Measurements from ENCODE around the gene GIGYF2. TPM values are rescaled to one million over a fixed set of nuclear protein-coding genes. Genes with fewer than 3 reads are reported as not detected.

GIGYF2 gene
- total RNA-seq, 1 experiment from 2014 or later, result 55.3 TPM

GRCh38 chr2:232908695-232909094 is 211.6 kb downstream of the GIGYF2 start:
- Histone ChIP-seq H4K8ac (replicated peaks; ENCODE audit: insufficient read length, low read depth, low read length) (no peak overlapping the region), H3K14ac (ENCODE audit: insufficient read depth, low read length) (no peak overlapping the region), H3K4me1 (ENCODE audit: insufficient read depth, low read length) (no peaks in the 10 kb centered on the region), H3K27ac (ENCODE audit: insufficient read length, low read depth, low read length) (no peak overlapping the region), H3K18ac (ENCODE audit: insufficient read length, low read depth, low read length) (no peak overlapping the region), H3T11ph (ENCODE audit: low read length) (no peak overlapping the region), H2BK15ac (ENCODE audit: low read depth, low read length) (no peak overlapping the region), H3K9ac (ENCODE audit: extremely low read depth, insufficient read length, low read length) (no peak overlapping the region), H2BK120ac (ENCODE audit: low read depth, low read length, poor library complexity, severe bottlenecking) (no peak overlapping the region), H3K4me2 (ENCODE audit: insufficient read depth, insufficient read length, low read length) (no peak overlapping the region), H3K56ac (ENCODE audit: insufficient read length, low read depth, low read length) (no peak overlapping the region), H2AK5ac (ENCODE audit: insufficient read length, low read length) (no peak overlapping the region), H3K27me3 (ENCODE audit: insufficient read depth, low read length) (no peaks in the 10 kb centered on the region), H2BK20ac (ENCODE audit: low read depth, low read length, poor library complexity, severe bottlenecking) (no peak overlapping the region), H2BK5ac (ENCODE audit: insufficient read length, low read length) (no peak overlapping the region), H3K4ac (ENCODE audit: low read depth, low read length) (no peak overlapping the region), H4K20me1 (ENCODE audit: control insufficient read depth, insufficient read depth, insufficient read length) (no peaks in the 10 kb centered on the region), H3K9me3 (ENCODE audit: control insufficient read depth, low read depth, low read length) (no peaks in the 10 kb centered on the region), H2BK12ac (ENCODE audit: insufficient read length, low read depth, low read length) (no peak overlapping the region), H3K79me1 (ENCODE audit: insufficient read depth, low read depth, low read length, poor library complexity, severe bottlenecking) (no peaks in the 10 kb centered on the region), H4K5ac (ENCODE audit: insufficient read length, low read depth, low read length) (no peak overlapping the region), H2AFZ (ENCODE audit: low read length) (no peak overlapping the region), H4K91ac (ENCODE audit: insufficient read length, low read depth, low read length) (no peak overlapping the region), H3K23me2 (ENCODE audit: insufficient read length, low read depth, low read length, poor library complexity, severe bottlenecking) (no peaks in the 10 kb centered on the region), H3K23ac (ENCODE audit: insufficient read length, low read depth, low read length) (no peak overlapping the region), H3K79me2 (ENCODE audit: insufficient read depth, low read length) (no peaks in the 10 kb centered on the region)
- Mint-ChIP-seq H3K36me3 (ENCODE audit: insufficient read depth in 1 of 3, low read depth in 3 of 3) (peaks cover 12 to 15% (median 14%) of the 10 kb centered on the region in 3 experiments; a peak in 6 of 7 replicates), H3K4me1 (peaks cover 3% of the 10 kb centered on the region in 2 experiments; a peak in 2 of 4 replicates), H3K27ac (no peak overlapping the region), H3K27me3 (ENCODE audit: low read depth) (peaks cover 20% of the 10 kb centered on the region), H3K4me3 (no peak overlapping the region), H3K9me3 (peaks cover 33 to 41% of the 10 kb centered on the region in 2 experiments)
- DNase-seq, result no peak
- no CpG with 5 or more reads among the region's 6 CpGs for WGBS (ENCODE audit: extremely low coverage, insufficient read length, low lambda C conversion rate)
- no peak for TF ChIP-seq CTCF (conservative IDR thresholded peaks at IDR 0.05)

Other genes starting within 250 kb of the GIGYF2 start
- gene ALPI, start 241.2 kb upstream of the GIGYF2 start, total RNA-seq (2021), result not detected in 2 replicates
- 8.2 and 8.4 TPM in 2 replicates for gene ECEL1, start 209.5 kb upstream of the GIGYF2 start, total RNA-seq (2021)
- not detected in 2 replicates for gene PRSS56, start 176.9 kb upstream of the GIGYF2 start, total RNA-seq (2021)
- gene CHRND, start 171.2 kb upstream of the GIGYF2 start, total RNA-seq (2021), result not detected in 2 replicates
- not detected in 2 replicates for gene CHRNG, start 157.6 kb upstream of the GIGYF2 start, total RNA-seq (2021)
- gene TIGD1, start 146.8 kb upstream of the GIGYF2 start, total RNA-seq (2021), result 4.8 and 6.3 TPM in 2 replicates
- gene EIF4E2, start 146.6 kb upstream of the GIGYF2 start, total RNA-seq (2021), result 108 and 109 TPM in 2 replicates
- gene EFHD1, start 63.7 kb upstream of the GIGYF2 start, total RNA-seq (2021), result 2.7 and 2.8 TPM in 2 replicates
- not detected in 2 replicates for gene KCNJ13, start 79.2 kb downstream of the GIGYF2 start, total RNA-seq (2021)
- gene SNORC, start 172.9 kb downstream of the GIGYF2 start, total RNA-seq (2021), result 0.61 and 1.1 TPM in 2 replicates

All from H9 (cell line).